ENCODE data around the gene CENPX.

CENPX gene

GRCh38 chr17:82017612-82018151 lies 5.0 kb downstream of the CENPX start:
- ATAC-seq = no peak
- TF ChIP-seq POU6F1 (CRISPR knock-in tag; IDR thresholded peaks at IDR 0.05; ENCODE audit: borderline replicate concordance, low read depth) = no peak
- TF ChIP-seq TCF4 (CRISPR knock-in tag; IDR thresholded peaks at IDR 0.05; ENCODE audit: borderline replicate concordance) = no peak
- TF ChIP-seq ZNF8 (CRISPR knock-in tag; IDR thresholded peaks at IDR 0.05) = no peak
- no peak for TF ChIP-seq ZNF565 (CRISPR knock-in tag; conservative IDR thresholded peaks at IDR 0.05; ENCODE audit: low read depth)
- no peak for TF ChIP-seq ZFP30 (CRISPR knock-in tag; IDR thresholded peaks at IDR 0.05)
- no peak for TF ChIP-seq CREB5 (CRISPR knock-in tag; IDR thresholded peaks at IDR 0.05; ENCODE audit: low read depth)
- TF ChIP-seq ZFP3 (CRISPR knock-in tag; IDR thresholded peaks at IDR 0.05) = no peak
- no peak for TF ChIP-seq PATZ1 (CRISPR knock-in tag; IDR thresholded peaks at IDR 0.05; ENCODE audit: borderline replicate concordance)
- TF ChIP-seq ZNF70 (CRISPR knock-in tag; IDR thresholded peaks at IDR 0.05) = no peak
- TF ChIP-seq RARB (CRISPR knock-in tag; IDR thresholded peaks at IDR 0.05) = no peak
- no peak for TF ChIP-seq CSDC2 (CRISPR knock-in tag; IDR thresholded peaks at IDR 0.05)
- no peak for TF ChIP-seq PPARA (CRISPR knock-in tag; IDR thresholded peaks at IDR 0.05; ENCODE audit: borderline replicate concordance)
- TF ChIP-seq TSHZ2 (CRISPR knock-in tag; IDR thresholded peaks at IDR 0.05) = no peak

- TF ChIP-seq CREB5 (CRISPR knock-in tag; IDR thresholded peaks at IDR 0.05; ENCODE audit: low read depth) = no peak
- TF ChIP-seq ARNTL (CRISPR knock-in tag; IDR thresholded peaks at IDR 0.05; ENCODE audit: borderline replicate concordance, low read depth) = no peak
- TF ChIP-seq BACH2 (CRISPR knock-in tag; IDR thresholded peaks at IDR 0.05; ENCODE audit: borderline replicate concordance) = no peak
- TF ChIP-seq TCF4 (CRISPR knock-in tag; IDR thresholded peaks at IDR 0.05; ENCODE audit: borderline replicate concordance) = no peak
- TF ChIP-seq ZNF8 (CRISPR knock-in tag; IDR thresholded peaks at IDR 0.05) = no peak
- no peak for TF ChIP-seq ZNF565 (CRISPR knock-in tag; conservative IDR thresholded peaks at IDR 0.05; ENCODE audit: low read depth)
- TF ChIP-seq PPARA (CRISPR knock-in tag; IDR thresholded peaks at IDR 0.05; ENCODE audit: borderline replicate concordance) = no peak
- no peak for TF ChIP-seq PATZ1 (CRISPR knock-in tag; IDR thresholded peaks at IDR 0.05; ENCODE audit: borderline replicate concordance)
- no peak for TF ChIP-seq OSR1 (CRISPR knock-in tag; IDR thresholded peaks at IDR 0.05)
- TF ChIP-seq TSHZ2 (CRISPR knock-in tag; IDR thresholded peaks at IDR 0.05) = no peak
- TF ChIP-seq SNAI2 (CRISPR knock-in tag; IDR thresholded peaks at IDR 0.05) = no peak
- no peak for TF ChIP-seq CSDC2 (CRISPR knock-in tag; IDR thresholded peaks at IDR 0.05)
- no peak for TF ChIP-seq ISL1 (CRISPR knock-in tag; IDR thresholded peaks at IDR 0.05)
- no peak for TF ChIP-seq TOX (CRISPR knock-in tag; IDR thresholded peaks at IDR 0.05; ENCODE audit: borderline replicate concordance)
- no peak for TF ChIP-seq ZC3H10 (CRISPR knock-in tag; IDR thresholded peaks at IDR 0.05)
- no peak for TF ChIP-seq ZNF70 (CRISPR knock-in tag; IDR thresholded peaks at IDR 0.05)
- no peak for TF ChIP-seq ESRRG (CRISPR knock-in tag; IDR thresholded peaks at IDR 0.05)
- TF ChIP-seq ZFP30 (CRISPR knock-in tag; IDR thresholded peaks at IDR 0.05) = no peak
- TF ChIP-seq GLIS3 (CRISPR knock-in tag; IDR thresholded peaks at IDR 0.05) = no peak
- ATAC-seq = no peak
Measured at GRCh38 chr17:82016875-82017459, 5.7 kb downstream of the CENPX start.
